ENCODE data around the gene NOL3.

- TF ChIP-seq, protein P1, sequence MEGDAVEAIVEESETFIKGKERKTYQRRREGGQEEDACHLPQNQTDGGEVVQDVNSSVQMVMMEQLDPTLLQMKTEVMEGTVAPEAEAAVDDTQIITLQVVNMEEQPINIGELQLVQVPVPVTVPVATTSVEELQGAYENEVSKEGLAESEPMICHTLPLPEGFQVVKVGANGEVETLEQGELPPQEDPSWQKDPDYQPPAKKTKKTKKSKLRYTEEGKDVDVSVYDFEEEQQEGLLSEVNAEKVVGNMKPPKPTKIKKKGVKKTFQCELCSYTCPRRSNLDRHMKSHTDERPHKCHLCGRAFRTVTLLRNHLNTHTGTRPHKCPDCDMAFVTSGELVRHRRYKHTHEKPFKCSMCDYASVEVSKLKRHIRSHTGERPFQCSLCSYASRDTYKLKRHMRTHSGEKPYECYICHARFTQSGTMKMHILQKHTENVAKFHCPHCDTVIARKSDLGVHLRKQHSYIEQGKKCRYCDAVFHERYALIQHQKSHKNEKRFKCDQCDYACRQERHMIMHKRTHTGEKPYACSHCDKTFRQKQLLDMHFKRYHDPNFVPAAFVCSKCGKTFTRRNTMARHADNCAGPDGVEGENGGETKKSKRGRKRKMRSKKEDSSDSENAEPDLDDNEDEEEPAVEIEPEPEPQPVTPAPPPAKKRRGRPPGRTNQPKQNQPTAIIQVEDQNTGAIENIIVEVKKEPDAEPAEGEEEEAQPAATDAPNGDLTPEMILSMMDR (IDR thresholded peaks at IDR 0.05) = no peak
- TF ChIP-seq TAF1 (IDR thresholded peaks at IDR 0.05; ENCODE audit: borderline replicate concordance, low read depth, low read length) (no peak), MEF2A (IDR thresholded peaks at IDR 0.05; ENCODE audit: borderline replicate concordance, low read depth) (no peak), SMC3 (IDR thresholded peaks at IDR 0.05; ENCODE audit: low read depth, low read length) (no peak), POLR2AphosphoS5 (IDR thresholded peaks at IDR 0.05; ENCODE audit: low read depth, low read length) (no peak), RFX5 (IDR thresholded peaks at IDR 0.05; ENCODE audit: low read length) (no peak), FOXJ3 (CRISPR knock-in tag; IDR thresholded peaks at IDR 0.05) (no peak), EZH2phosphoT487 (IDR thresholded peaks at IDR 0.05; ENCODE audit: borderline replicate concordance, low read depth) (no peak), EP300 (IDR thresholded peaks at IDR 0.05; ENCODE audit: borderline replicate concordance in 1 of 2, low read depth in 1 of 2, low read length in 1 of 2) (no peak), RAD21 (IDR thresholded peaks at IDR 0.05; ENCODE audit: low read length) (no peak), TEAD4 (IDR thresholded peaks at IDR 0.05; ENCODE audit: borderline replicate concordance, insufficient read depth) (no peak)
- TF ChIP-seq, protein P2, sequence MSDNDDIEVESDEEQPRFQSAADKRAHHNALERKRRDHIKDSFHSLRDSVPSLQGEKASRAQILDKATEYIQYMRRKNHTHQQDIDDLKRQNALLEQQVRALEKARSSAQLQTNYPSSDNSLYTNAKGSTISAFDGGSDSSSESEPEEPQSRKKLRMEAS (IDR thresholded peaks at IDR 0.05; ENCODE audit: low read depth) = no peak
- TF ChIP-seq, protein P3, sequence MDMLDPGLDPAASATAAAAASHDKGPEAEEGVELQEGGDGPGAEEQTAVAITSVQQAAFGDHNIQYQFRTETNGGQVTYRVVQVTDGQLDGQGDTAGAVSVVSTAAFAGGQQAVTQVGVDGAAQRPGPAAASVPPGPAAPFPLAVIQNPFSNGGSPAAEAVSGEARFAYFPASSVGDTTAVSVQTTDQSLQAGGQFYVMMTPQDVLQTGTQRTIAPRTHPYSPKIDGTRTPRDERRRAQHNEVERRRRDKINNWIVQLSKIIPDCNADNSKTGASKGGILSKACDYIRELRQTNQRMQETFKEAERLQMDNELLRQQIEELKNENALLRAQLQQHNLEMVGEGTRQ (IDR thresholded peaks at IDR 0.05; ENCODE audit: borderline replicate concordance, low read depth, low read length) = no peak
Observed at GRCh38 chr16:67157892-67158635, 12.3 kb upstream of the NOL3 start.
